LHCN-M2 (cell line): ENCODE results near the gene RFTN1. TPM values are rescaled to one million over a fixed set of nuclear protein-coding genes. Genes with fewer than 3 reads are reported as not detected.

Experiments used
- DNase-seq: peaks from one replicate; pipeline ENCODE4 v3.0.0-alpha.2; 2012; ENCODE audit warnings: low read depth
- total RNA-seq: library from RNA; depleted of rRNA; stranded (reverse); fragments of >200 nt; gene quantifications from 2 replicates; pipeline ENCODE4 v1.2.3, GENCODE V29; 2014

Gene RFTN1
- total RNA-seq, 1 experiment from 2014 or later, result 58.2 TPM

- DNase-seq, result peak; percentile 34
Observed at GRCh38 chr3:16528581-16528993, 15.1 kb upstream of the RFTN1 start.

- DNase-seq, result no peak
Observed at GRCh38 chr3:16528106-16528505, 14.6 kb upstream of the RFTN1 start.

DNA sequence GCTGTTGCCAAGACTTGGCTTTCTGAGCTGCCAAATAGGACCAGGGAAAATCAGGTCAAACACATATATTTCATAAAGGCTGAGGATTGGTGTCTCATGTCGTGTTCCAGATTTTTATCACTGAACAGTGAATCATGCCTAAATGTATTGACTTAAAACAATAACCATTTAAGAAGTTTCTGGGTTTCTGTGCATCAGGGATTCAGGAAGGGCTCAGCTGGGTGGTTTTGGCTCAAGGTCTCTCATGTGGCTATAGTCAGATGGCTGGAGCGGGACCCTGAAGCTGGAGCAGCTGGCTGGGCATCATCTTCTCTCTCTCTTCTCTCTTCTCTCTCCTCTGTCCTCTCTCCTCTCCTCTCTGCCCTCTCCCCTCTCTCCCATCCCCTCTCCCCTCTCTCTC lies 10.7 kb upstream of the RFTN1 start:
- no peak for DNase-seq

- DNase-seq, result peak; percentile 77
Observed at GRCh38 chr3:16523778-16524177, 10.3 kb upstream of the RFTN1 start.

- DNase-seq, result no peak
Observed at GRCh38 chr3:16522834-16523233, 9.3 kb upstream of the RFTN1 start.

- DNase-seq, result no peak
Observed at GRCh38 chr3:16520970-16521881, 7.7 kb upstream of the RFTN1 start.

DNA sequence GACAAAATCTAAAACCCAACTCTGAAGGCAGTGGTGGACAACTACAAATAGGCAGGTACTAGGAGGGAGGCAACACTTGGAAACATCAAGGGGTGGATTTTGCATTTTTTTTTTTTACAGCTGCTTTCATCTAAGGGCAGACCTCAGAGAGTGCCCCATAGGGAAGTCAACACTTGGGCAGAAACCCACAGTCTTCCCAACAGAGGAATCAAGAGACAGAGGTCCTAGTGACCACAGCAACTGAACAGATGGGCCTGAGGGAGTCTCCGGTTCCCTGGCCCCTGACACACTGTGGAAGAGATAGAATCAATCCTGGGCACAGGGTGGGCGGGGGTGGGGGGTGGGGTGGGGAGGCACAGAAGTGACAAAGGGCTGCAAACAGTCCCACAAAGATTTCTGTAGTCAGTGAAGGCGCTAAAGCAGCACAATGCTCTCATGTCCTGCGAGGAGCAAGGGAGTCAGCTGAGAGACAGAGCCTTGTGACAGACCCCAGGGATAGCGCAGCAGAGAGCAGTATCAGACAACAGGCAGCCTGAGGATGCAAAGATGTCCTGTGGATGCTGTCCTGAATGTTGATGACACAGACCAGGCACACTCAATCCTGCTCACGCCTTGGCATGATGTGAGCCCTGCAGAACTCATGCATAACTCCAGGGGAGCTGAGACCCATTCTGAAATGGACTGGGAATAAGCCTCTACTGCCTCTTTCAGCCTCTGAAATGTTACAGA lies 6.9 kb upstream of the RFTN1 start:
- no peak for DNase-seq

GRCh38 chr3:16516695-16517481 lies 3.4 kb upstream of the RFTN1 start:
- DNase-seq, result peak; percentile 69

- no peak for DNase-seq
Observed at GRCh38 chr3:16515885-16516420, 2.5 kb upstream of the RFTN1 start.

GRCh38 chr3:16514755-16515353 lies 1.4 kb upstream of the RFTN1 start:
- no peak for DNase-seq

DNA sequence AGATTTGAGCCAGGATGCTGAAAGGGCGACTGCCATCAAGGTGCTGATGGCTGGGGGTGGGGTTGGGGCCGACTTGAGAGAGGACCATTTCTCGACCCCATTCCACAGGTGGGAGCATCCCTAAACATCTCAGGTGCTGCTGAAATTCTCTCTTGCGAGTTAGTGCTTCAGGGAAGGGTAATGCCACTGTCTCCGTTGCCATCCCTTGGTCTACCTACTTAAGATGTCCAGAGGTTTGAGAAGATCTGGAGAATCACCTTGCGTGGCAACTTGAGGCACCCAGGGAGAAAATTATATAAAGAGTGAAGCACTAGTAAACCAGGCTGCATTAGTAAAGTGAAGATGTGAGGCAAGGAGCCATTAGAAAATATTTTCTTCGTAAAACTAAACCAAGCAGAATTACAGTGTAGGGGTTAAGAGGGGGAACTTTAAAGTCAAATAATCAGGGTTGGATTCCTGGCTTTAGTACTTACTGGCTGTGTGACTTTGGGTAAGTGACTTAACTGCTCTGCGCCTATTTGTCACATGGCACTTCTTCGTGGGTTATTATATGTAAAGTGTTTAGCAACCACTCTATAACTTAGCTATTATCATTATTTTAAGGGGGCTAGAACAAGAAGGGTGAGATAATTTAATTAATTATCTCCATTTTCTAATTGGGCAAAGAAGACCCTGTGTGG lies 662 bp upstream of the RFTN1 start:
- DNase-seq, result no peak

GRCh38 chr3:16512435-16513140 lies 911 bp downstream of the RFTN1 start:
- DNase-seq, result no peak

GRCh38 chr3:16511681-16512434 lies 1.6 kb downstream of the RFTN1 start:
- peak; percentile 98 for DNase-seq

- DNase-seq, result no peak
Observed at GRCh38 chr3:16510620-16511319, 2.7 kb downstream of the RFTN1 start.

GRCh38 chr3:16509721-16510619 lies 3.5 kb downstream of the RFTN1 start:
- DNase-seq, result no peak

DNA sequence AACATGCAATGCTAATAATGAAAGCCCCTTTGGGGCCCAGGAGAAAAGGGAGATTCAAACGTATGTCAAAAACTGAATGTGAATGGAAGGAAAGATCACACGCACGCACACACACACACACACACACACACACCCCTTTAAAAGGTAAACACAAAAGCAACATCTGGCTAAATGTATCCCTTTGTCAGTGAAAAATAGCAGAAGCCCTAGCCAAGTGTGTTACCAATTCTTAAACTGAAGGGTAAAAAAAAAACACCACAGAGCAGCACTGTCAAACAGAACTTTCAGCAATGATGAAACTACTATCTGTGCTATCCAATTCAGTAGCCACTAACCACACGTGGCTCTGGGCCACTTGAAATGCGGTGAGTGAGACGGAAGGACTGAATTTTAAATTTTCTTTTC lies 4.9 kb downstream of the RFTN1 start:
- no peak for DNase-seq

- no peak for DNase-seq
Observed at GRCh38 chr3:16508243-16508578, 5.3 kb downstream of the RFTN1 start.
